Thymus (tissue), 11 donors: ENCODE results near the gene ATRNL1. TPM values are rescaled to one million over a fixed set of nuclear protein-coding genes. Genes with fewer than 3 reads are reported as not detected.

ENCODE experiments used
- DNase-seq, 9 donors: peaks; one replicate each; pipeline ENCODE4 v3.0.0-alpha.2; 2013; ENCODE audit warnings: low spot score in 9 of 9, low read depth in 6 of 9, missing footprints in 1 of 9
- H3K27ac ChIP-seq, 2 donors: one replicate each; pipeline ENCODE4 v1.5.1; 2013; ENCODE audit warnings: control low read depth in 1 of 2, low read depth in 1 of 2, low read length in 1 of 2, mild to moderate bottlenecking in 1 of 2, moderate library complexity in 1 of 2
- H3K27me3 ChIP-seq, 2 donors: one replicate each; pipeline ENCODE4 v1.5.1; 2013; ENCODE audit warnings: low read length in 1 of 2; ENCODE audit not compliant: control insufficient read depth in 2 of 2, insufficient read depth in 1 of 2
- H3K36me3 ChIP-seq, 2 donors: one replicate each; pipeline ENCODE4 v1.5.1; 2013; ENCODE audit warnings: low read length in 1 of 2, mild to moderate bottlenecking in 1 of 2, moderate library complexity in 1 of 2; ENCODE audit not compliant: control insufficient read depth in 2 of 2, insufficient read depth in 2 of 2
- H3K4me1 ChIP-seq, 2 donors: one replicate each; pipeline ENCODE4 v1.5.1; 2013; ENCODE audit warnings: low read length in 2 of 2; ENCODE audit not compliant: control insufficient read depth in 2 of 2, insufficient read depth in 2 of 2
- H3K4me3 ChIP-seq, 2 donors: one replicate each; pipeline ENCODE4 v1.5.1; 2013; ENCODE audit warnings: low read length in 2 of 2, control low read depth in 1 of 2, mild to moderate bottlenecking in 1 of 2
- H3K9me3 ChIP-seq, 2 donors: one replicate each; pipeline ENCODE4 v1.5.1; 2013; ENCODE audit warnings: low read length in 1 of 2, mild to moderate bottlenecking in 1 of 2; ENCODE audit not compliant: control insufficient read depth in 2 of 2, insufficient read depth in 1 of 2
- WGBS: extraction: QIAGEN DNeasy Blood & Tissue Kit; methylation state at CpG from one replicate; pipeline ENCODE4 v1.1.7; 2013; 5-methylcytosine and 5-hydroxymethylcytosine counted together
- polyA plus RNA-seq: library from polyadenylated mRNA; stranded (reverse); fragments of 200-250 nt; gene quantifications from one replicate; pipeline ENCODE4 v1.2.3, GENCODE V29; 2013
- total RNA-seq: library from RNA; stranded (reverse); fragments of 120-200 nt; gene quantifications from one replicate; pipeline ENCODE4 v1.2.4, GENCODE V29; 2013
- donor health status: healthy.

ATRNL1 gene
- total and polyA plus RNA-seq, 2 donors: 0.84 to 3.4 TPM

DNA sequence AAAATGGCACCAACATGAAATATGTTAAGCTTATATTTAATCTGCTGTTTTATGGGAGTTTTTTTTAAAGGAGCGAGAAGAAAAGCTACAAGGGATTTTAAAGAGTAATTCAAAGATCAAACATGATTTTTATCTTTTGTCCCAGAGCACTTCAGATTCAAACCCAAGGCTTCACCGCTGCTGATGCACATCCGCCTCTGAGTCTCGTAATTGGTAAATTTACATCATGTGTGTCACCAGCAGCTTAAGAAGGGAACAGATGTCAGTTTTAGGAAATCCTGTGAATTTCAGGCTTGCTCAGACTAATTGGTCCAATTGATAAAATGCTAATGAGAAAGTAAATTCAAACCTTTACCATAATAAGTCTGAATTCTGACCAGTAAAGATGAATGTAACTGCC, 773.5 kb downstream of the ATRNL1 start:
- Histone ChIP-seq H3K4me1 (no peaks in the 10 kb centered on the region), H3K36me3 (no peaks in the 10 kb centered on the region), H3K4me3 (no peak overlapping the region), H3K9me3 (no peaks in the 10 kb centered on the region), H3K27ac (no peak overlapping the region), H3K27me3 (no peaks in the 10 kb centered on the region)
- 96% methylated on average over 4 of the region's 4 CpGs for WGBS
- no peak for DNase-seq

DNA sequence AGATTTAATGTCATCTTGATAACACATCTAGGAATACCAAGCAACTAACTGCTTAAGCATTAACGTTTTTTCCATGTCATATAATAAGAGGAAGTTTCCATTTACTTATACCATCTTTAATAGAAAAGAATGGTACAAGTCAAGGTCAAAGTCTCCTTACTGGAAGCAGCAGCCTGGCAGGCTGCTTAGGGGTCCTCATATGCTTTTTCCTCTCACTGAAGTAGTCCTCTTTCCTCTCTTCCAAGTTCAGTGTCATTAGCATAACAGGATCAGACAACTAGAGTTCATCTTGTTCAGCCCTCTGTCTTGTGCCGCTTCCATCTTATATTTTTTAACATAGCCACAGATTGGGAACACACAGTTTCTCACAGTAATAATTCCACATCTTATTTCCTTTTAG, 774.1 kb downstream of the ATRNL1 start:
- Histone ChIP-seq H3K27ac (no peak overlapping the region), H3K4me1 (no peaks in the 10 kb centered on the region), H3K36me3 (no peaks in the 10 kb centered on the region), H3K9me3 (no peaks in the 10 kb centered on the region), H3K4me3 (no peak overlapping the region), H3K27me3 (no peaks in the 10 kb centered on the region)
- 64% methylated on average over 2 of the region's 2 CpGs for WGBS
- no peak for DNase-seq

DNA sequence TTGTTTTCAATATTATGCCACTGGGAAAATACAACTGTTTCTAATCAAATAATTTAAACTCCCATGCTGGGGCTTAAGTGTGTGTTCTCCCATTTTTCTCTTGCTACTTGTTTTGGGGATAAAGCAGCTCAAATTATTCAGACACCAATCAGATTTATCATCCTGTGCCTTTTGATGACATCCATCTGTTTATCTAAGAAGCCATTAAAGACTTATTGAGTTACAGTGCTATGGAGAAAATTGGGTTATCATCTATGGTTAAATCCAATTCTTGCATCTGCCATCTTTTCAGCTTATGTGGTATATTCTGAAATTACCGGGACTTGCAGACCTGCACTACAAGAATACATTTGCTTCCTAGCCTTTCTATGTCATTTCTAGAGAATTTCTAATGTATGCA, 778.7 kb downstream of the ATRNL1 start:
- Histone ChIP-seq H3K4me1 (no peaks in the 10 kb centered on the region), H3K27ac (no peak overlapping the region), H3K9me3 (no peaks in the 10 kb centered on the region), H3K27me3 (no peaks in the 10 kb centered on the region), H3K4me3 (no peak overlapping the region), H3K36me3 (no peaks in the 10 kb centered on the region)
- no peak for DNase-seq
- 93% methylated on average over 1 of the region's 1 CpG for WGBS

DNA sequence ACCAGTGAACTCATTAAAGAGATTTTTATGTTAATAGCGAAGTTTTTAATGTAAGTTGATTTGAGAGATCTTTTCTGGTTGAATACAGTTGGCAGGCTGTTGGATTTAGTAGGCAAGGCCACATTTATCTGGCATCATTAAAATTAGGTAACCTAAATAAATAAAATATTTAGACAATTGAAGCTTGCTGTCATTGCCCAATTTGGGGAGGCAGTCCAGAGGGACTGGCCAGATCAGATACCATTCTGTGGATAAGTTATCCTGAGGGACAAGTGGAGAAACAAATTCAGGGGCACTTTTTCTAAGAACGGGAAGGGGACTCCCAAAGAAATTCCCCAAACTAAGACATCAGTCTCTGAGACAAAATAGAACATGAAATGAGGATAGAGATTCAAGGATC, 782.0 kb downstream of the ATRNL1 start:
- no peaks in the 10 kb centered on the region for H3K27me3 ChIP-seq
- H3K4me1 ChIP-seq: no peaks in the 10 kb centered on the region
- 88% methylated on average over 2 of the region's 2 CpGs for WGBS
- H3K9me3 ChIP-seq: no peaks in the 10 kb centered on the region
- H3K4me3 ChIP-seq: no peak overlapping the region
- no peak overlapping the region for H3K27ac ChIP-seq
- no peaks in the 10 kb centered on the region for H3K36me3 ChIP-seq
- no peak for DNase-seq

DNA sequence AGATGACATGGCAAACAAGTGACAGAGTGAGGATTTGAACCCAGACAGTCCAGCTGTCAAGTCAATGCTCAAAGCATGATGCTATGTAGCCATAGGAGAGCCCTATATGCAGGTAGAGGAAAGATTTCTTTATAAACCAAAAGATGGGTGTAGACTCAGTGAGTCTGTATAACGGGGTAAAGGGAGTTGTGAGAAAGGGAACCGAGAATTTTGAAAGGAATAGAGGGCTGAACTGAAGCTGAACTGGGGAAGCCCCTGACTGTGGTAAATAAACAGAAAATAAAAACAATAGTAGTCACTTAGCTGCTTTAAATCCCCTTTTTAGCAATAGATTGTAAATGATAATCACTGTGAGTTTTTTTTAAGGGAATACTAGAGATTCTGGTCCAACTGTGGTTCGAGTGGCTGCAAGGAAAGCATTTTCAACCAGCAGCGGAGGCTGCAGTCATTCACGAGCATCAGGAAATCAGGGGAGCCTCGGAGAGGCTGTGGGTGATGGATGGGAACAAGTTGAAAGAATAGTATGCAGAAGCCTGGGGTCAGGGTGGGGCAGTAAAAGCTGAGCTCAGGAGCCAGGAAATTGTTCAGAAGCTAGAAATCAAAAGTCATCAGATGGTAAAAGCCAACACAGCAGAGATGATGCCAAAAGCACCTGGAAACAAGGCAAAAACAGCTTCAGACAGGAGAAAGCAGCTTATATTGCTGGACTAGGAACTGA, 786.4 kb downstream of the ATRNL1 start:
- Histone ChIP-seq H3K27me3 (no peaks in the 10 kb centered on the region), H3K4me1 (no peaks in the 10 kb centered on the region), H3K9me3 (no peaks in the 10 kb centered on the region), H3K36me3 (no peaks in the 10 kb centered on the region), H3K27ac (no peak overlapping the region), H3K4me3 (no peak overlapping the region)
- WGBS: 54% methylated on average over 6 of the region's 6 CpGs
- no peak for DNase-seq

DNA sequence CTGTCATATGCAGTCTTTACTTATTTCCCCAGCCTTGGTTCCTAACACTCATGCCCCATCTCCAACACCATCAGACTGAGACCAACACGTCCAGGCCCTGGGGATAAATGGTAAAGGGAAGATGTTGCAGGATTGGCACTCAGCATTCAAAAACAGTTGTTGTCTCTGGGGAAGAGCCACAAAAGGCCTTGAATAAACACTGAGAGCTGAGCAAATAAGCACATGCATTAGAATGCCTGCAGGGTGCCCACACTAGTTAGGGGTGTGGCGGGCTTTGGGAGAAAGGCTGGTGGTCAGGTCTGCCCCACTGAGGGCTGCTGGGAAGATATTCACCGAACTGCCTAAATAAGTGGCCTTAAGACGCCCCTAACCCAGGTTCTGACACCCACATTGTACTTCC, 788.9 kb downstream of the ATRNL1 start:
- WGBS: 75% methylated on average over 4 of the region's 4 CpGs
- H3K4me3 ChIP-seq: no peak overlapping the region

DNA sequence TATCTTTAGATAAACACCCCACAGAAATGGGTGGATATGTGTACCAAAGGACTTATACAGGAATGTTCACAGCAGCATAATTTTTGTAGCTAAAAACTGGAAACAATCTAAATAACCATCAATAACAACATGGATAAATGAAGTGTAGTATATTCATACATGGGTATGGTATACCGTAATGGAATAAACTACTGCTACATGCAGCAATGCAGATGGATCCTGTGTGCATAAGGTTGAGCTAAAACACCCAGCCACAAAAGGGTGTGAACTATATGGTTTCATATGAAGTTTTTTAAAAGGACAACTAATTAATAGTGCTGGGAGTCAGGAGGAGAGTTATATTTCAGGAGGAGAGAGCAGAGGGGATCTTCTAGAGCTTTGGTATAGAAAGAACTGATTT, 790.2 kb downstream of the ATRNL1 start:
- no peak for DNase-seq
- Histone ChIP-seq H3K9me3 (no peaks in the 10 kb centered on the region), H3K27ac (no peak overlapping the region), H3K4me1 (no peaks in the 10 kb centered on the region), H3K27me3 (no peaks in the 10 kb centered on the region), H3K36me3 (no peaks in the 10 kb centered on the region), H3K4me3 (no peak overlapping the region)
- WGBS: 95% methylated on average over 1 of the region's 1 CpG

More for the DNA sequence above, 788.9 kb downstream of the ATRNL1 start:
- no peak for DNase-seq
- H3K27me3 ChIP-seq: no peaks in the 10 kb centered on the region
- no peaks in the 10 kb centered on the region for H3K36me3 ChIP-seq
- no peak overlapping the region for H3K27ac ChIP-seq
- H3K4me1 ChIP-seq: no peaks in the 10 kb centered on the region
- H3K9me3 ChIP-seq: no peaks in the 10 kb centered on the region

DNA sequence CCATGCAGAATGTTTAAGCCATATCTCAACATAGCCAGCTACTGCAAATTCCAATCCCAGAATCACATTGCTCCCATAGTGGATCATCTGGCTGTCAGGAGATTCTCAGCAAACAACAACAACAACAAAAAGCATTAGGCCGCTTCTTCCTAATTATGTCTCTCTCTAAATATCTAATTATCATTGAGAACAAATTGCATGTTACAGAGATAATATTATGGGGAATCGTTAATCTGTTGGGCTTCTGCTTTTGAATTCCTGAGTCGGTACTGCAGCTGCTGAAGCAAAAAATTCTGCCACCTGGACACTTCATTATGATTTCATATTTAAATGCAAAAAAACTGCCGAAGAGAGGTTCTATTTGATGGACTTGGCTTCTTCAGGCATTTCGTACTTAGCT, 791.2 kb downstream of the ATRNL1 start:
- H3K4me1 ChIP-seq: no peaks in the 10 kb centered on the region
- no peaks in the 10 kb centered on the region for H3K36me3 ChIP-seq
- no peak for DNase-seq
- no peak overlapping the region for H3K27ac ChIP-seq
- no peaks in the 10 kb centered on the region for H3K9me3 ChIP-seq
- H3K27me3 ChIP-seq: no peaks in the 10 kb centered on the region
- 94% methylated on average over 5 of the region's 5 CpGs for WGBS
- H3K4me3 ChIP-seq: no peak overlapping the region

DNA sequence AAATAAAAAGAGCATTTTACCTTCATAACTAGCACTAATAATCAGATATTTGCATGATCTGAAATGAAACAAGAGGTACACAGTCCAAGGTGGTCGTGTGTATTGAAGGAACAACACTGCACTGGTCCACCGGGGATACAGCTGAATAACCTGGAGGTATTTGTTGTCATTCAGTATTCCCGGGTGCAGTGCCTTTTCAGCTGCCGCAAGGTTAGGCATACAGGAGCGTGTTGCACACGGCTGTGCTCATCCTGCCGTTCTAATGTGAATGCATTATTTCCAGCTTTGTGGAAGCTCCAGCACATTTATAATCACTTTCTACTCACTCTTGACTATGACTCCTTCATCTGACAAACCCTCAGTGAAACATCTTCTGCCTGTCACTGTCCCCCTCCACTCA, 802.0 kb downstream of the ATRNL1 start:
- Histone ChIP-seq H3K4me3 (no peak overlapping the region), H3K4me1 (no peaks in the 10 kb centered on the region), H3K27me3 (no peaks in the 10 kb centered on the region), H3K36me3 (no peaks in the 10 kb centered on the region), H3K9me3 (no peaks in the 10 kb centered on the region), H3K27ac (no peak overlapping the region)
- DNase-seq: no peak
- 78% methylated on average over 7 of the region's 7 CpGs for WGBS
